LNCAP (cell line): ENCODE measurements around the gene SH3RF2.

Source experiments
- CTCF ChIP-seq: fragments of 450-650 bp; IDR thresholded peaks from 2 replicates; pipeline ENCODE4 v1.5.1; 2017; ENCODE audit warnings: mild to moderate bottlenecking

Gene SH3RF2

GRCh38 chr5:145978171-145978570 is 41.8 kb downstream of the SH3RF2 start:
- TF ChIP-seq CTCF: no peak

- TF ChIP-seq CTCF: no peak
Observed at GRCh38 chr5:145978708-145979107, 42.3 kb downstream of the SH3RF2 start.

GRCh38 chr5:145979270-145980223 is 43.2 kb downstream of the SH3RF2 start:
- no peak for TF ChIP-seq CTCF

DNA sequence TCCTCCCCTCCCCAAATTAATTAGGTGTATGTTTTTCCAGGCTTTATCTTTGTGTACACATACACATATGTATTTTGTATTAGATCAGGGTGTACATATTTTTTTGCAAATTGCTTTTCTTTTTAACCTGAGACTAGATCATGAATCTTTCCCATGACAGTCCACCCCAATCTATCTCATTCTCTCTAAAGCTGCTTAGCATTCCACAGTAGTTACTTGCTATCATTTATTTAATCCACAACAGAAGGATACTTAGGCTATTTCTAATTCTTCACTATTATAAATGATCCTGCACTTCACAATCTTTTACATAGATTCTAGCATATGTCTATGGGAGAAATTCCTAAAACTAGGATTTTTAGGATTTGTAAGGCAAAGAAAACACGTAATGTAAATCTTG is 43.9 kb downstream of the SH3RF2 start:
- no peak for TF ChIP-seq CTCF

DNA sequence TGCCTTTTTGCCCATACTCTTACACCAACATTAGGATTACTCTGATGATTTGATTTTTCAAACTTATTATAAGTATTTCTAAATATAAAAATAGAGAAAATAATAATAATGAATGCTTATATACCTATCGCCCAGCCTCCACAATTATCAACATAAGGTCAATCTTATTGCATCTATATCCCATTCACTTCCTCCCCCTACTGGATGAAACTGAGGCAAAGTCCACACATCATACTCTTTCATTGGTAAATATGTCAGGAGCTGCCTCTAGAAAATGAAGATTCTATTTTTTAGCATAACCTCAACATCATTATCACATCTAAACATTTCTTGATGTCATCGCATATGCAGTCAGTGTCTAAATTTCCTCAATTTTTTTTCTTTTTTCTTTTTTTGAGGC is 44.3 kb downstream of the SH3RF2 start:
- peak; percentile 14; the same call in 1 of the 2 replicates for TF ChIP-seq CTCF

DNA sequence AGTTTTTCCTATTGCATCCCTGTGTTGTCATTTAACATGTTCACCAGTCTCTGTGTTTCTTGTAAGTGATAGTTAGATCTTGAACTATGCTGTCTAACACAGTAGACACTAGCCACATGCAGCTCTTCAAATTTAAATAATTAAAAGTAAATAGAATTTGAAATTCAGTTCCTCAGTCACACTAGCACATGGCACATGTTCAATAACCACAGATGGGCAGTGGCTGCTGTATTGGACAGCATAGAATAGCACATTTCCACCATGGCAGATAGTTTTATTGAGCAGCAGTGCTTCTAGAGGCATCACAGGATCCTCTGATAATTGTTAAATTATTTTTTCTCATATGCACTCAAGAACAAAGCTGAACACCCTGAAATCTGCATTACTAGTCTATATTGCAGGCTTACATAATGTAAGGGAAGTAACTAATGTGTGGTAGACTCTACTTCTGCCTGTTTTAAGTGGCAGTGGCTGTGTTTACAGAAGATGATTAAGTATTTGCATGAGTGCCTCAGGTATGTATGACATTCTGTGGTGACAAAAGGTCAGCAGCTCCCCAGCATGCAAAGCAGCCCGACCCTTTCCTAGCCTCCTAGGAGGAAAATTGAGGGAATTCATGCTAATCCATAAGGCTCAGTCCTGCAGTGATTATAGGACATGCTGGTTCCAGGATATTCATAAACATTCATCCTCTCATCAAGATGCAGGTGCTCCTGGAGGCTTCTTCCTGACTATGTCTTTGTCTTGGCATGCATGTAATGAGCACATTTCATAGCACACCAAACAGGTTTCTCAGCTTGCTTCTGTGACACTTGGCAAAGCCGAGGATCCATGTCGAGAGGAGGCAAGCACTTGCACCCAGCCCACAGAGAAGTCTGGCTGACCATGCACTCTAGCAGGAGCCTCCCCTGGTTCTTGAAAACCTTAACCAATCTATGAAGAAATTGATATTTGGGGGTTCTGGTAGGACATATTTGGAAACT is 45.5 kb downstream of the SH3RF2 start:
- no peak for TF ChIP-seq CTCF

GRCh38 chr5:145982572-145983318 is 46.4 kb downstream of the SH3RF2 start:
- TF ChIP-seq CTCF: no peak
